Breast epithelium (tissue), 3 donors: ENCODE results near the gene ANTXRL.

ENCODE experiments used
- POLR2A ChIP-seq: fragments of 450-650 bp; IDR thresholded peaks from one replicate; pipeline ENCODE4 v1.6.1; 2016; ENCODE audit warnings: antibody characterized with exemption, mild to moderate bottlenecking, moderate library complexity
- POLR2AphosphoS5 ChIP-seq, 3 donors: sonication (generic); formaldehyde crosslinking; IDR thresholded peaks; one replicate each; pipeline ENCODE4 v1.6.1; 2017; ENCODE audit warnings: antibody characterized with exemption in 3 of 3
- TF ChIP-seq, protein P1 (sequence below), 3 donors: fragments of 450-650 bp; IDR thresholded peaks; one replicate each; pipeline ENCODE4 v1.5.1; 2016 to 2017; ENCODE audit warnings: antibody characterized with exemption in 3 of 3, mild to moderate bottlenecking in 3 of 3, moderate library complexity in 3 of 3

DNA sequence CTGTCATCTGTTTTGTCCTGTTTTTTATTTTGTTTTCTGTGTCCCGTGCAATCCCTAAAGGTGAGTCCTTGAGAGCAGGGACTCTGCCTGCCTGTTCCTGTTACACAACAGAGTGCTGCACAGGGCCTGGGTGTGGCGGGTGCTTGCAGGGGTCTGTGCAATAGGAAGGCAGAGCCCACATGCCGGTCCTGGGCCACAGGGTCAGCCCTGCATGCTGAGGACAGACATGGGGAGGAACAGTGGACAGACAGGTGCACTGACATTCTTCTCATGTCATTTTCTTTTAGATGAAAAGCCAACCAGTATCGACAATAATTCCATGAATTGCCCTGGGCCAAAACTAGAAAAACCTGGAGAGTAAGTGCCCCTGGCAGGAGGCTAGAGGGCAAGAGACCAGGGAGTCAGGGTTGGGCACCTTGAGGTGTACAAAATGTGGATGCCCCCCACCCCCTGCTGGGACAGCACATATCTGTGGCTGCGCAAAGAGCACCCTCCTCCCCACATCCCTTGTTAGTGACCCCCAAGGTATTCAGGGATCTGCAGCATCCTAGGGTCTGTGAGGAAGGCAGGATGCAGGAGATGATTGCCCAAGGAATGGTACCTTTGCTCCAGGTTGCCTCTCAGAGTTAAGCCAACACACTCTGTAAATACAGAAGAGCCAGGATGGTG is 19.9 kb downstream of the ANTXRL start:
- TF ChIP-seq, protein P1, sequence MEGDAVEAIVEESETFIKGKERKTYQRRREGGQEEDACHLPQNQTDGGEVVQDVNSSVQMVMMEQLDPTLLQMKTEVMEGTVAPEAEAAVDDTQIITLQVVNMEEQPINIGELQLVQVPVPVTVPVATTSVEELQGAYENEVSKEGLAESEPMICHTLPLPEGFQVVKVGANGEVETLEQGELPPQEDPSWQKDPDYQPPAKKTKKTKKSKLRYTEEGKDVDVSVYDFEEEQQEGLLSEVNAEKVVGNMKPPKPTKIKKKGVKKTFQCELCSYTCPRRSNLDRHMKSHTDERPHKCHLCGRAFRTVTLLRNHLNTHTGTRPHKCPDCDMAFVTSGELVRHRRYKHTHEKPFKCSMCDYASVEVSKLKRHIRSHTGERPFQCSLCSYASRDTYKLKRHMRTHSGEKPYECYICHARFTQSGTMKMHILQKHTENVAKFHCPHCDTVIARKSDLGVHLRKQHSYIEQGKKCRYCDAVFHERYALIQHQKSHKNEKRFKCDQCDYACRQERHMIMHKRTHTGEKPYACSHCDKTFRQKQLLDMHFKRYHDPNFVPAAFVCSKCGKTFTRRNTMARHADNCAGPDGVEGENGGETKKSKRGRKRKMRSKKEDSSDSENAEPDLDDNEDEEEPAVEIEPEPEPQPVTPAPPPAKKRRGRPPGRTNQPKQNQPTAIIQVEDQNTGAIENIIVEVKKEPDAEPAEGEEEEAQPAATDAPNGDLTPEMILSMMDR (IDR thresholded peaks at IDR 0.05) = no peak
- no peak for TF ChIP-seq POLR2A
- TF ChIP-seq POLR2AphosphoS5 (IDR thresholded peaks at IDR 0.05) = no peak
